ACC112 (cell line): ENCODE measurements around the gene TUBB6.

Source experiments
- H2AFZ ChIP-seq: fragments of 200-600 bp; sonication (generic); one replicate; pipeline ENCODE4 v1.6.0; 2017; ENCODE audit warnings: antibody characterized with exemption, low read length; ENCODE audit not compliant: unreplicated experiment
- H3K27ac ChIP-seq: fragments of 200-600 bp; sonication (generic); 2 replicates; pipeline ENCODE4 v1.5.1; 2014; ENCODE audit warnings: low read depth, mild to moderate bottlenecking, antibody characterized with exemption, low read length, moderate library complexity
- H3K27me3 ChIP-seq: fragments of 200-600 bp; sonication (generic); 2 replicates; pipeline ENCODE4 v1.6.1; 2014; ENCODE audit warnings: mild to moderate bottlenecking, antibody characterized with exemption, low read length, moderate library complexity, mixed read lengths; ENCODE audit not compliant: insufficient read depth
- H3K36me3 ChIP-seq: fragments of 200-600 bp; sonication (generic); 2 replicates; pipeline ENCODE4 v1.6.1; 2016; ENCODE audit warnings: mild to moderate bottlenecking, antibody characterized with exemption, low read length, moderate library complexity, mixed read lengths; ENCODE audit not compliant: insufficient read depth
- H3K4me1 ChIP-seq: fragments of 200-600 bp; sonication (generic); one replicate; pipeline ENCODE4 v1.6.1; 2016; ENCODE audit warnings: low read length, mixed read lengths; ENCODE audit not compliant: insufficient read depth, unreplicated experiment, control insufficient read depth
- H3K4me3 ChIP-seq: fragments of 200-600 bp; sonication (generic); 2 replicates; pipeline ENCODE4 v1.5.1; 2014; ENCODE audit warnings: mild to moderate bottlenecking, low read depth, low read length
- H3K79me2 ChIP-seq: fragments of 200-600 bp; sonication (generic); one replicate; pipeline ENCODE4 v1.6.0; 2016; ENCODE audit warnings: low read length; ENCODE audit not compliant: control insufficient read depth, unreplicated experiment, insufficient read depth

The TUBB6 gene

GRCh38 chr18:12279781-12280531 lies 28.1 kb upstream of the TUBB6 start:
- H3K36me3 ChIP-seq = no peaks in the 10 kb centered on the region
- peak overlapping the region; percentile 89 for H3K27ac ChIP-seq
- H3K79me2 ChIP-seq = peaks cover 8% of the 10 kb centered on the region
- no peak overlapping the region for H2AFZ ChIP-seq
- peak overlapping the region; percentile 69 for H3K4me3 ChIP-seq
- peaks cover 43% of the 10 kb centered on the region for H3K4me1 ChIP-seq
- no peaks in the 10 kb centered on the region for H3K27me3 ChIP-seq

DNA sequence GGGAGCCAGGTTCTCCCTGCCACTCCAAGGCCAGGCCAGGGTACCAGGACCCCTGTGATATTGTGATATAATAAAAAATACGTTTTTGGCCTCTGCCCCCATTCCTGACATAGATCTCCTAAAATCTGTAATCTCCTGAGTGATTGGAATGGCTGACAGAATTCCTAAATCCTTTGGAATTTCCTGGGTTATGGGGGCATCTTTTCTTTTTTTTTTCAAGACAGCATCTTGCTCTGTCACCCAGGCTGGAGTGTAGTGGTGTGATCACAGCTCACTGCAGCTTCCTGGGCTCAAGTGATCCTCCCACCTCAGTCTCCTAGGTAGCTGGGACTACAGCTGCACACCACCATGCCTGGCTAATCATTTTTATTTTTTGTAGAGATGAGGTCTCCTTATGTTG lies 26.2 kb upstream of the TUBB6 start:
- Histone ChIP-seq H3K4me3 (peak overlapping the region; percentile 34; the same call in 1 of the 2 replicates), H3K79me2 (peaks cover 8% of the 10 kb centered on the region), H3K36me3 (no peaks in the 10 kb centered on the region), H3K27me3 (no peaks in the 10 kb centered on the region), H3K4me1 (peaks cover 43% of the 10 kb centered on the region), H2AFZ (no peak overlapping the region), H3K27ac (peak overlapping the region; percentile 87)

DNA sequence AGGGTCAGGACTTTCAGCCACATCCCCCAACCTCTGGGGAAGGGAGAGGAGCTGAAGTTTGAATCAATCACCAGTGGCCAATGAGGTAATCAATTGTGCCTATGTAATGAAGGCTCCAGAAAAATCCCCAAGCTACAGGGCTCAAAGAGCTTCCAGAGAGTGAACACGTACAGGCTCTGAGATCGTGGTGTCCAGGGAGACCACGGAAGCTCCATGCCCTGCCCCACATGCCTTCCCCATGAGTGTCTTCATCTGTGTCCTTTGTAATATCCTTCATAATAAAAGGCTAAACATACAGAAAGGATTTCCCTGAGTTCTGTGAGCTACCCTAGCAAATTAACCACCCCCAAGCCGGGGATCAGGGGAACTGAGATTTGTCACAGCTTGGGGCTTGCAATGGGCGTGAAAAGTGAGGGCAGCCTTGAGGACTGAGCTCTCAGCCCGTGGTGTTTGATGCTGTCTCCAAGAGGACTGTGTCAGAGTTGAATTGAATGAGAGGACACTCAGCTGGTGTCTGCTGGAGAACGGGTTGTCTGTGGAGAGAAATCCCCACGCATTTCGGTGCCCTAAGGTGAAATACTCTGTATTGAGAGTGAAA lies 25.5 kb upstream of the TUBB6 start:
- H3K27ac ChIP-seq = peak overlapping the region; percentile 87
- H3K79me2 ChIP-seq = peaks cover 8% of the 10 kb centered on the region
- peaks cover 43% of the 10 kb centered on the region for H3K4me1 ChIP-seq
- no peak overlapping the region for H2AFZ ChIP-seq
- no peaks in the 10 kb centered on the region for H3K36me3 ChIP-seq
- peak overlapping the region; percentile 34 for H3K4me3 ChIP-seq
- H3K27me3 ChIP-seq = no peaks in the 10 kb centered on the region

DNA sequence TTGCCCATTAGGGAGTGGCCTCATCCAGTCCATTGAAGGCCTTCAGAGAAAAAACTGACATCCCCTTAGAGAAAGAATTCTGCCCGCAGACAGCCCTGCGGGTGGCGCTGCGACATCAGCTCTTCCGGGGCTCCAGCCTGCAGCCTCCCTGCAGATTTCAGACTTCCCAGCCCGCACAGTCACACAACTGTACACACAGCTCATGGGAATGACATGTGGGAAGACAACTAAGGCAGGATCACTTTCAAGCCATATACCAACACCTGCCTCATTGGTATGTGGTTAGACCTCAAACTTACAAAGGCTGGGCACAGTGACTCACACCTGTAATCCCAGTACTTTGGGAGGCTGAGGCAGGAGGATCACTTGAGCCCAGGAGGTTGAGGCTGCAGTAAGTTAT lies 24.8 kb upstream of the TUBB6 start:
- H2AFZ ChIP-seq = no peak overlapping the region
- no peaks in the 10 kb centered on the region for H3K36me3 ChIP-seq
- H3K4me3 ChIP-seq = no peak overlapping the region
- H3K79me2 ChIP-seq = peaks cover 8% of the 10 kb centered on the region
- no peaks in the 10 kb centered on the region for H3K27me3 ChIP-seq
- H3K27ac ChIP-seq = peak overlapping the region; percentile 87; the same call in 1 of the 2 replicates
- peaks cover 37% of the 10 kb centered on the region for H3K4me1 ChIP-seq

GRCh38 chr18:12283666-12284065 lies 24.4 kb upstream of the TUBB6 start:
- H2AFZ ChIP-seq = no peak overlapping the region
- H3K4me1 ChIP-seq = peaks cover 37% of the 10 kb centered on the region
- H3K27ac ChIP-seq = no peak overlapping the region
- no peaks in the 10 kb centered on the region for H3K27me3 ChIP-seq
- peaks cover 8% of the 10 kb centered on the region for H3K79me2 ChIP-seq
- no peak overlapping the region for H3K4me3 ChIP-seq
- H3K36me3 ChIP-seq = no peaks in the 10 kb centered on the region

GRCh38 chr18:12287131-12287681 lies 20.8 kb upstream of the TUBB6 start:
- no peaks in the 10 kb centered on the region for H3K27me3 ChIP-seq
- no peaks in the 10 kb centered on the region for H3K36me3 ChIP-seq
- no peaks in the 10 kb centered on the region for H3K79me2 ChIP-seq
- H3K27ac ChIP-seq = no peak overlapping the region
- peak overlapping the region; percentile 79 for H3K4me3 ChIP-seq
- no peak overlapping the region for H2AFZ ChIP-seq
- peaks cover 20% of the 10 kb centered on the region for H3K4me1 ChIP-seq

GRCh38 chr18:12287684-12288402 lies 20.2 kb upstream of the TUBB6 start:
- Histone ChIP-seq H3K27me3 (no peaks in the 10 kb centered on the region), H2AFZ (peak overlapping the region; percentile 90), H3K4me1 (peaks cover 14% of the 10 kb centered on the region), H3K27ac (peak overlapping the region; percentile 20; the same call in 1 of the 2 replicates), H3K36me3 (no peaks in the 10 kb centered on the region), H3K79me2 (no peaks in the 10 kb centered on the region), H3K4me3 (peak overlapping the region; percentile 79)

GRCh38 chr18:12288403-12288755 lies 19.7 kb upstream of the TUBB6 start:
- Histone ChIP-seq H2AFZ (peak overlapping the region; percentile 90), H3K4me3 (peak overlapping the region; percentile 79), H3K4me1 (peaks cover 11% of the 10 kb centered on the region), H3K27ac (no peak overlapping the region; the same call in 1 of the 2 replicates), H3K79me2 (no peaks in the 10 kb centered on the region), H3K36me3 (no peaks in the 10 kb centered on the region), H3K27me3 (no peaks in the 10 kb centered on the region)

DNA sequence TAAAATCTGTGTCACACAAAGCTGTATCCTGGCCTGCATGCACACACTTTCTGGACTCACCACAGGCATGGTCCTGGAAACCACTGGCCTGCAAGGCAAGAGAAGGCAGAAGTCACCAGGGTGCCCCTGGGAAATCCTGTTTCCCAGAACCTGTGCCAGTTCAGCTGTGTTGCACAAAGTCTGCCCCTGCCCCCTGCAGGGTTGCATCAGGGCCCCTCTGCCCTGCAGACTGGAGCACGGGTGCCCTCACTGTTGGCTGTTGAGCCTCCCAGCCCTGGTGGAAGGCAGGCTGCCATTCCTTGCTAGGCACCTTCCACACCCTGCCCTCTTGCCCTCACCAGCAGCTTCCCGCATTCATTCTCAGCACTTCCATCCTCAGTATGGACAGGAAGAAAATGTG lies 18.0 kb upstream of the TUBB6 start:
- H3K4me1 ChIP-seq = peaks cover 11% of the 10 kb centered on the region
- H3K4me3 ChIP-seq = no peak overlapping the region

GRCh38 chr18:12291161-12291560 lies 16.9 kb upstream of the TUBB6 start:
- Histone ChIP-seq H2AFZ (no peak overlapping the region), H3K36me3 (no peaks in the 10 kb centered on the region), H3K4me3 (no peak overlapping the region), H3K79me2 (no peaks in the 10 kb centered on the region), H3K4me1 (peaks cover 18% of the 10 kb centered on the region), H3K27me3 (no peaks in the 10 kb centered on the region), H3K27ac (no peak overlapping the region)

More for the DNA sequence above, 18.0 kb upstream of the TUBB6 start:
- Histone ChIP-seq H3K36me3 (no peaks in the 10 kb centered on the region), H3K79me2 (no peaks in the 10 kb centered on the region), H2AFZ (no peak overlapping the region), H3K27me3 (no peaks in the 10 kb centered on the region), H3K27ac (no peak overlapping the region)
